Tibial nerve (tissue), 4 donors: Measurements from ENCODE around the gene UGT1A7. TPM values are rescaled to one million over a fixed set of nuclear protein-coding genes. Genes with fewer than 3 reads are reported as not detected.

Experiments used
- DNase-seq, 2 donors: peaks; one replicate each; pipeline ENCODE4 v3.0.0-alpha.2; 2019; ENCODE audit warnings: low spot score in 2 of 2
- H3K27ac ChIP-seq, 4 donors: fragments of 200-600 bp; sonication (generic) in 3 of 4; one replicate each; pipeline ENCODE4 v1.5.1; 2017 to 2019; ENCODE audit warnings: mild to moderate bottlenecking in 1 of 4
- H3K27me3 ChIP-seq, 2 donors: fragments of 200-600 bp; sonication (generic) in 1 of 2; one replicate each; pipeline versions ENCODE4 v1.5.1 to v1.6.0; 2017 to 2019
- H3K36me3 ChIP-seq, 3 donors: fragments of 200-600 bp; sonication (generic); one replicate each; pipeline ENCODE4 v1.5.1; 2018 to 2019
- H3K4me1 ChIP-seq, 4 donors: fragments of 200-600 bp; sonication (generic) in 3 of 4; one replicate each; pipeline ENCODE4 v1.5.1; 2017 to 2019
- H3K4me3 ChIP-seq, 4 donors: fragments of 200-600 bp; sonication (generic) in 3 of 4; one replicate each; pipeline ENCODE4 v1.5.1; 2017 to 2019; ENCODE audit warnings: mild to moderate bottlenecking in 1 of 4, moderate library complexity in 1 of 4
- H3K9me3 ChIP-seq, 4 donors: fragments of 200-600 bp; sonication (generic) in 3 of 4; one replicate each; pipeline ENCODE4 v1.5.1; 2017 to 2019
- CTCF ChIP-seq, 5 experiments: fragments of 200-600 bp in 3 of 5; fragments of 450-650 bp in 2 of 5; sonication (generic) in 3 of 5; IDR thresholded peaks; one replicate each; pipeline ENCODE4 v1.5.1; 2016 to 2019; ENCODE audit warnings: antibody characterized with exemption in 5 of 5, mild to moderate bottlenecking in 3 of 5, moderate library complexity in 2 of 5
- EP300 ChIP-seq, 2 donors: sonication (generic); formaldehyde crosslinking; IDR thresholded peaks; one replicate each; pipeline ENCODE4 v1.6.1; 2017; ENCODE audit warnings: antibody characterized with exemption in 2 of 2, mild to moderate bottlenecking in 1 of 2
- POLR2A ChIP-seq, 2 donors: fragments of 450-650 bp; IDR thresholded peaks; one replicate each; pipeline ENCODE4 v1.6.1; 2017; ENCODE audit warnings: antibody characterized with exemption in 2 of 2, mild to moderate bottlenecking in 2 of 2, moderate library complexity in 2 of 2
- WGBS, 2 donors: methylation state at CpG; one replicate each; pipeline ENCODE4 v1.1.5; 2018; 5-methylcytosine and 5-hydroxymethylcytosine counted together
- total RNA-seq, 4 donors: library from RNA; depleted of rRNA; stranded (reverse); fragments of >200 nt; gene quantifications; one replicate each; pipeline ENCODE4 v1.1.0, GENCODE V29; 2016

UGT1A7 gene
- total RNA-seq, 4 donors from 2014 or later, result not detected

DNA sequence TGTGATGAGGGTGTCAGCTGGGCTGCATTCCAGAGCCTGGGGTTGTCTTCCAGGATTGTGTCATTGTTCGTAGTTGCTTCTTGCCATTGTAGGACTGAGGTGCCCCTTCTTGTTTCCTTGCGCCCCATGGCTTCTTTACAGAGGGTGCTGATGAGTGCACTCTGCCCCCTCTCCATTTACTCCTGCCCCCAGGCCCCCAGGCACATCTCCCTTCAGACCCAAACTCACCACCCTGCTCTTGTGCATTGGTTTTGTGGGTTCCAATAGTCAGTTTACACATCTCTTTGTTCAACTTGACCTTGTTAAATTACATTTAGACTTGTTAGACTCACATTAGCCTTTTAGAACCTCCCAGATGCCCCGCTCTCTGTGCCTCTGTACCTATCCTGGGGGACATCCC lies 139.5 kb downstream of the UGT1A7 start:
- no peak for DNase-seq
- no peaks in the 10 kb centered on the region for H3K4me1 ChIP-seq
- no peaks in the 10 kb centered on the region for H3K36me3 ChIP-seq
- no peaks in the 10 kb centered on the region for H3K27me3 ChIP-seq
- no peak overlapping the region for H3K27ac ChIP-seq
- no peak overlapping the region for H3K4me3 ChIP-seq
- WGBS, 2 donors, result 75 to 84% methylated on average over 3 of the region's 3 CpGs
- H3K9me3 ChIP-seq, result no peaks in the 10 kb centered on the region
- TF ChIP-seq POLR2A (IDR thresholded peaks at IDR 0.05) (no peak), EP300 (IDR thresholded peaks at IDR 0.05) (no peak), CTCF (IDR thresholded peaks at IDR 0.05) (no peak)

DNA sequence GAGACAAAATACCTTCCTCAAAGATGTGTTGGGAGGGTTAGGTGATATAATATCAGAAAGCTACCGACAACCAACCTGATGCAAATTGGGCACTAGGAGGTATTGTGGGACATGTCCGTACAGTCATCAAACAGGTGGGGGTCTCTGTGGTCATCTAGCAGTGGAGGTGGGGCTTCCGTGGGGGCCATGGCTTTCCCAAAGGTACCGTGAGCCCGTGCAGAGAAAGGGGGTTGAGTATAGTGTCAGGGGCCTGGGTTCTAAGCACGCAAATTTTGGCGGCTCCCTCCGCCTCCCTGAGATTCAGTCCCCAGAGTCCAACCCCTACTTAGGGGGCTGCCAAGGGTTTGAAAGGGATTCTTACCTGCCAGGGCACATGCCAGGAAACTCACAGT lies 140.0 kb downstream of the UGT1A7 start:
- no peaks in the 10 kb centered on the region for H3K4me1 ChIP-seq
- no peaks in the 10 kb centered on the region for H3K27me3 ChIP-seq
- TF ChIP-seq CTCF (IDR thresholded peaks at IDR 0.05) (no peak), POLR2A (IDR thresholded peaks at IDR 0.05) (no peak), EP300 (IDR thresholded peaks at IDR 0.05) (no peak)
- no peak for DNase-seq
- no peak overlapping the region for H3K4me3 ChIP-seq
- H3K36me3 ChIP-seq, result no peaks in the 10 kb centered on the region
- WGBS, 2 donors, result 86 to 95% methylated on average over 6 to 7 of the region's 8 CpGs
- H3K9me3 ChIP-seq, result no peaks in the 10 kb centered on the region
- no peak overlapping the region for H3K27ac ChIP-seq

GRCh38 chr2:233822101-233822771 lies 140.5 kb downstream of the UGT1A7 start:
- no peaks in the 10 kb centered on the region for H3K4me1 ChIP-seq
- no peaks in the 10 kb centered on the region for H3K36me3 ChIP-seq
- no peak overlapping the region for H3K4me3 ChIP-seq
- DNase-seq, result no peak
- H3K27me3 ChIP-seq, result no peaks in the 10 kb centered on the region
- TF ChIP-seq EP300 (IDR thresholded peaks at IDR 0.05), result no peak
- no peak for TF ChIP-seq POLR2A (IDR thresholded peaks at IDR 0.05)
- TF ChIP-seq CTCF (IDR thresholded peaks at IDR 0.05), result no peak
- H3K9me3 ChIP-seq, result no peaks in the 10 kb centered on the region
- WGBS, 2 donors, result 84 to 91% methylated on average over 8 to 15 of the region's 21 CpGs
- H3K27ac ChIP-seq, result no peak overlapping the region

Other genes starting within 250 kb of the UGT1A7 start
- gene USP40, start 115.1 kb upstream of the UGT1A7 start, total RNA-seq, result 10 to 100 TPM; 41.7 to 68.0 (median 54.2) TPM
- gene UGT1A8, start 64.3 kb upstream of the UGT1A7 start, total RNA-seq, result not detected
- gene UGT1A10, start 45.5 kb upstream of the UGT1A7 start, total RNA-seq, result not detected
- gene UGT1A9, start 10.0 kb upstream of the UGT1A7 start, total RNA-seq, result not detected
- under 1 TPM in 1 of 4 donors, not detected in 3; 0.39 TPM for gene UGT1A6, start 11.0 kb downstream of the UGT1A7 start, total RNA-seq
- not detected for gene UGT1A5, start 31.0 kb downstream of the UGT1A7 start, total RNA-seq
- not detected for gene UGT1A4, start 36.8 kb downstream of the UGT1A7 start, total RNA-seq
- not detected for gene UGT1A3, start 47.1 kb downstream of the UGT1A7 start, total RNA-seq
- gene UGT1A1, start 78.4 kb downstream of the UGT1A7 start, total RNA-seq, result not detected
- gene MROH2A, start 96.4 kb downstream of the UGT1A7 start, total RNA-seq, result not detected
- gene HJURP, start 172.6 kb downstream of the UGT1A7 start, total RNA-seq, result under 1 TPM in 2 of 4 donors, not detected in 2; 0.22 to 0.60 TPM
- gene TRPM8, start 235.5 kb downstream of the UGT1A7 start, total RNA-seq, result not detected